SIG-M5 treated with dmso at 0.1 percent for 504 hours (cell line): Measurements from ENCODE around the gene PDIA3.
"Not testable (repeated sequence)": the region's sequence is repeated elsewhere in the genome, so short reads cannot be mapped to it uniquely, and the experiment has no call there.

Experiments
- DNase-seq: peaks from one replicate; lab custom pipeline; 2025; ENCODE audit not compliant: unreplicated experiment; lab: John Stamatoyannopoulos, UW

Gene PDIA3

DNA sequence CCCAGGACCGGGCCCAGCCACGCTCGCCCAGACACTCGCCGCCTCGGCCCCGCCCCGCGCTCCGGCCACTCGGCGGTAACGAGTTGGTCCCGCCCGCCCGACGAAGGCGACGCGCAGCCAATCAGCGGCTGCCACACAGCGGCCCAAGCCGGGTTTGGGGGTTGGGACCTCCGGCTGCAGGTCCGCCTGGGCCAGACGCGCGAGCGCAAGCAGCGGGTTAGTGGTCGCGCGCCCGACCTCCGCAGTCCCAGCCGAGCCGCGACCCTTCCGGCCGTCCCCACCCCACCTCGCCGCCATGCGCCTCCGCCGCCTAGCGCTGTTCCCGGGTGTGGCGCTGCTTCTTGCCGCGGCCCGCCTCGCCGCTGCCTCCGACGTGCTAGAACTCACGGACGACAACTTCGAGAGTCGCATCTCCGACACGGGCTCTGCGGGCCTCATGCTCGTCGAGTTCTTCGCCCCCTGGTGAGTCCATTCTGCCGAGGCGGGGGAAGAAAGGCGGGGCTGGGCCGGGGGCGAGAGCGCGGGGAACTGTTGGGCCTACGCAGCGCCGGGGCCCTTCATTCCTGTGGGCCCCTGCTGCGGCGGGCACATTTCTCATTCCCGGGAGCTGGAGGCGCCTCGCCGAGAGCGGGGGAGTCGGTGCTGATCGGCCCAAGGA lies at the start of gene PDIA3:
Gene PDIA3, plus strand, starts transcription at position 194 of the 658 bp plus-strand sequence. Its CDS starts 102 bp downstream, at position 296.
- DNase-seq: peak; percentile 67

DNA sequence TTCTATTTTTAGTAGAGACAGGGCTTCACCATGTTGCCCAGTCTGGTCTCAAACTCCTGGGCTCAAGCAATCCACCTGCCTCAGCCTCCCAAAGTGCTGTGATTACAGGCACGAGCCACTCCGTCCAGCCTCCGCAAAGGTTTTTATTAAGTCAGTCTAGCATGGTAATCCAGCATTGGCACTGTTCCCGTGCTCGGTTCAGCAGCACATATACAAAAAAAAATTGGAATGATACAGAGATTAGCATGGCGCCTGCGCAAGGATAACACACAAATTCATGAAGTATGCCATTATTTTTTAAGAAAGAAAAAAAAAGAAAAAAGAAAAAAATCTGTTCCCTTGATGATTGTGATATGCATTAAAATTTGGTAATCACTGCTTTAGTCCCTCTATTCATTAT lies 44.1 kb upstream of the PDIA3 start:
- no peak for DNase-seq

DNA sequence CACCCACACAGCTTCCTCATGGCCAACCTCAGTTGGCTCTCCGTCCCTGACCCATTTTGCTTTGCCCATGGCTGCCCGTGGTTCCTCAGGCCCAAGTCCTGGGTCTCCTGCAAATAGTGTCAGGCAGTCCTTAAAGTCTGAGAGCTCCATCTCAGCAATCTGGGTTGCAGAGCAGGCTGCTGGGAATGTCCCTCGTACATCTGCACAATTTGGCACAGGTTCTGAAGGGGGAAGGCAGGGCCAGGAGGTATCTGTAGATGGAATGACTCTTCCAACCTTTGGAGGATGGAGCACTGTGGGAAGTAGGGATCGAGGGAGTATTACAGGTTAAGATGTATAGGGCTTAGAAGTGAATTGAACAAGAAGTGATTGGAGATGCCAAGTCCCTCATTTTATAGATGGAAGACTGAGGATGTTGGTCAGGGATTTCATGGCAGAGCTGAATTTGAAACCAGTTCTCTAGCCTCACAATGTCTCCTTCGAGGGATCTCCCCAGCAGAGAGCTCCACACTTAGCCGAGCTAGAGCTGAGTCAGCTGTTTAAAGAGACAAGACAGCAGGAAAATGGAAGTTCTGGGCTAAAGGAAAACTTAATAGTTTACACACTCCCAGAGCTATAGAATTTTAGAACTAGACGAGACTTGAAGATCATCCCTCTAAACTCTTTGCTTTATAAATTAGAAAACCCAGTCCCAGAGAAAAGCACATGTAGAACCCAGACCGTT lies 43.4 kb upstream of the PDIA3 start:
- DNase-seq: no peak

DNA sequence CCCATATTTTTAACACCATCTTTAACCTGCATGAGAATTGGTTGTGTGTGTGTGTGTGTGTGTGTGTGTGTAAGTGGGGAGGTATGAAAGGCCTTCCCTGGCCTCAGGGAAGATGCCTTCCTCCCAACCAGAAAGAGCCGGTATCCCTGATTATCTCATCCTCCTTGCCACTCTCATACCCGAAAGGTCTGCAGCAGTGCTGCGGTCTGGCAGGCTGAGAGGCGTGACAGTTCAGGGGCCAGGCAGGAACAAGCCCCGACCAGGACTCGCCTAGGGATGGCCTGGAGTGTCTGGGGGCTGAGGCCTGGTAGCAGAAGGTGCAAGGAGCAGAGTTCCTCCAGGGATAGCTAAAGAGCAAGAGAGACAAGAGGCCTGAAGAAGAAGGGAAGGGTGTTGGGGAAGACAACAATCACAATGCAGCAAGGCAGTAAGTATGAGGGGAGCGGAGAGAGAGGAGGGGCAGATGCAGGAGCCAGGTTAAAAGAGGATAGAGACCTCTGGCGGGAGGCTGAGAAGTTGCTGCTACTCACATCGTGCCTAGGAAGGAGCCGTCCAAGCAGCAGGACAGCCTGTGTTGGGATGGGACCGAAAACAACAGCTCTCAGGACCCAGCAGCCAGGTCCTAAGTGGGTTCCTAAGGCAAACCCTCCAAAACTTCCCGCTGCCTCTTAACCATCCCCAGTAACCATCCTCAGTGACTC lies 35.7 kb upstream of the PDIA3 start:
- not testable (repeated sequence) for DNase-seq

DNA sequence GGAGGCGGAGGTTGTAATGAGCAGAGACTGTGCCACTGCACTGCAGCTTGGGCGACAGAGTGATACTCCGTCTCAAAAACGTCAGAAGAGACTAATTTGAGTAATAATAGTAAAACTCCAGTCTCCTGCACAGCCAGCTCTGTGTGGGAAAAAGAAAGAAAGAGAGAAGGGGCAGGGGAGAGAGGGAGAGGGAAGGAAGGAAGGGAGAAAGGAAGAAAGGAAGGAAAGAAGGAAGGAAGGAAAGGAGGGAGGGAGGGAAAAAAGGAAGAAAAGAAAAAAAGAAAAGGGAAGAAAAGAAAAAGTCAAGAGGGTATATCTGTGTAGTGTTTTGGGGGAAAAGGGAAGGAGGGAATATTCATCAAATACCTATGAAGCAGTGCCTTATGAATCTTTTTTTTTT lies 23.1 kb upstream of the PDIA3 start:
- no peak for DNase-seq

DNA sequence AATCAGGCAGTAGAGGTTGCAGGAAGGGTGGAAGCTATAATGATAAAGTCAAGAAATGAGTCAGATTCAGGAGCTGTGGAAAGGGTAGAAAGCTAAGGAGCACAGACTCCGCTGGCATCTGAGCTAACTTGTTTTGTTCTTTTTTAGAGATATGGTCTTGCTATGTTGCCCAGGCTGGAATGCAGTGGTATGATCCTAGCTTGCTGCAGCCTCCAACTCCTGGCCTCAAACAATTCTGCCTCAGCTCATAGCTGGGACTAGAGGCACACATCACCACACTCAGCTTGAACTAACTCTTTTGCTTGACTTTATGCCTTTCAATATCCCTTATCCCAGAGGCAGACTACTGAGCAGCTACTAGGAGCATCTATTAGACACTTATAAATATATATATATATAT lies 19.9 kb upstream of the PDIA3 start:
- DNase-seq: not testable (repeated sequence)

DNA sequence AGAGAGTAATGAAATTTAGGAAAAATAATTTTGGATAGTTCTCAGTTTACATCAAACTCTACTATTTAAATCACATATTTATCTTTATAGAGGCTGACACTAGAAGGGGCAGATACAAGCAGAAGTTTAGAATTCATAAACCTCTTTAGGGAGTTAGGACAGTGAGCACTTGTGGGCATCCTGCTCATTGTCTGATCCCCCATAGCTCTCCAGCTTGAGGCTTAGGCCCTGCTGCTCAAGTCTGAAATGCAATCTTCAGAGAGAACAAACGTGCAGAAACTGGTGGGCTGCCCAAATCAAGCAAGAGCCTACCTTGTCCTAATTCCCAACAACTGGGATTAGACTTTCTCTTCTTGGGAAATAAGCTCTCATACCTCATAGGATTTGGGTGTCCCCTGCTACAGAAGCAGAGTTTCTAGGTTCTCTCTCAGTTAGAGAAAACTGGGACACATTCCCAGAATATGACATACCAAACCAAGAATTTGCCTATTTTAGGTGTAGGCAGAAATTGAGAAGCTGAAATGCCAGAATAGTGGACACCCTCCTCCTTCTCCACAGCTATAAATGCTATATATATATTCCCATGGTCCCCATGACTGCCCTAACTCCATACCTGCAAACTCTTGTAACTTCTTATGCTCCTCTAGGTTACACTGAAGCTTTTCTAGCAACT lies 18.0 kb upstream of the PDIA3 start:
- not testable (repeated sequence) for DNase-seq

DNA sequence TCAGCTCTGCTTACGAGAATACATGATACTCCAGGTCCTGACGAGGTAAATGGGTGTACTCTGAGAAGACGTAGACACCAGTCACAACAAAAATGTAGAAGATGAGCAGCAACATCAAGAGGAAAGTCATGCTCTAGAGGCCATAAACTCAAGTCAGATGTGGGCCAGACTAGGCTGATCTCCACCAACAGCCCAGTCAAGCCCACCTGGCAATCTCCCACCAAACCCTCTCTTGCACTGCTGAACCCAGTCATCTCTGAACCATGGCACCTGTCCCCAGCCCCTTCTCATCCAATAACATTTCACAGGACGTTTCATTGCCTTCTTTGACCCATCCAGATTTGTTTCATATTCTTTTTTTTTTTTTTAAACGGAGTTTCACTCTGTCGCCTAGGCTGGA lies 10.8 kb upstream of the PDIA3 start:
- DNase-seq: no peak

DNA sequence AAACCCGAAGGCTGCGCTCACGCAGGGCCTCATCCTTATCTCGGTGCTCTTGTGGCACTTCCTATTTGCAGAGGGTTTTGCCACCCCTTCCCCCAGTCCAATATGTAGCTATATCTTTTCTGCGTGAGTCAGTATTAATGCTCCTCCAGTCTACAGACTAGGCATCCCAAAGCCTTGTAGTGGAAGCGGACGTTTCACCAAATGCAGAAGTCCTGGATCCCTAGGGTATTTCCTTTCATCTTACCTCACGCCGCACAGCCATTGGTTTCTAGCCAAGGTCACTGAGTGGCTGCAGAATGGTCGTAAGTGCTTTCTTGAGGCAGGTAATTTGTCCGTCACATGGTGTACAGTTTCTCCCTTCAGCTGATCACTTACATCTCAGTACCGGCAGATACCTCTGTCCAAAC lies 668 bp downstream of the PDIA3 start:
- DNase-seq: peak; percentile 44

DNA sequence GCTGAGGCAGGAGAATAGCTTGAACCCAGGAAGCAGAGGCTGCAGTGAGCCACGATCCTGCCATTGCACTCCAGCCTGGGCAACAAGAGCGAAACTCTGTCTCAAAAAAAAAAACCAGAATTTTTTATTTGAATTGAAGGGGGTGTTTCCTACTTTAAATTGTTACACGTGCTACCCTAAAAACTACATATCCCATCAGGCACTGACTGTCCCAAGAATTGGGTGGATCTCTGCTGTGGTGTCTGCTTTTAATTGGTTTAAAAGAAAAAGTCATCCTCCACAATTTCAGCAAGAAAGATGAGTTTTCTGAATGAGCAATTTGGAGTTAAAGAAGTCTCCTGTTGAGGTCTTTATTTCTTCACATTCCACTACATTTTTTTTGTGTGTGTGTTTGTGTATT lies 2.1 kb downstream of the PDIA3 start:
- DNase-seq: peak; percentile 18

DNA sequence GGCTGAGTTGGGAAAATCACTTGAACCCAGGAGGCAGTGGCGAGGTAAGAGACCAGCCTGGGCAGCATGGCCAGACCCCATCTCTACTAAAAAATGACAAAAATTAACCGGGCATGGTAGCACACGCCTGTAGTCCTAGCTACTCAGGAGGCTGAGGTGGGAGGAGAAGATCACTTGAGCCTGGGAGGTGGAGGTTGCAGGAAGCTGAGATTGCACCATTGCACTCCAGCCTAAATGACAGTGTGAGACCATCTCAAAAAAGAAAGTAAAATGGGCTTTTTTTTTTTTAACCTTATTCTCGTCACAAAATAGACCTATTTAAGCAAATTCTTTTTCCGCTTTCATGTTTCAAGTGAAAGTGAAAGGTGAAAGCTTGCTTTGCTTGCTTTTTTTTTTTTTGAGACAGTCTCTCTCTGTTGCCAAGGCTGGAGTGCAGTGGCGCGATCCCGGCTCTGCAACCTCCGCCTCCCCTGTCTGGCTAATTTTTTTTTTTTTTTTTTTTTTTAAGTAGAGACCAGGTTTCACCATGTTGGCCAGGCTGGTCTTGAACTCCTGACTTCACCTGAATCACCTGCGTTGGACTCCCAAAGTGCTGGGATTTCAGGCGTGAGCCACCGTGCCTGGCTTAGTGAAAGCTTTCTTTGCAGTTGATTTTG lies 3.6 kb downstream of the PDIA3 start:
- DNase-seq: no peak

DNA sequence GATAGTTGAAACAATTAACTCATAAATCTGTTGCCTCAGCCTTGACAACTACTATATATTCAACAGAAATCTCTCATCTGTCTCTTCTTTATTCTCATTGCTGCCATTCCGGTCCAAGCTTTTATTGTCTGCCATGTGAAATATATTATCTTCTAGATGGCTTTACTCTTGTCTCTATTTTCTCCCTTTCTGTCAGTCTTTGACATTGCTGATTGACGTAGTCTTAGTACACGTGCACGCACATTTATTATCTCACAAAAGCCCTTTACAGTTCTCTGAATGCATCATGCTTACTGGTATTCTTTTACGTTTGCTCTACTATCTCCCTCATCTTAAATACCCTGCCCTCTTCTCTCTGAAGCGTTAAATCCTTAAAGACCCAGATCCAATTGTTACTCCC lies 5.6 kb downstream of the PDIA3 start:
- DNase-seq: no peak

DNA sequence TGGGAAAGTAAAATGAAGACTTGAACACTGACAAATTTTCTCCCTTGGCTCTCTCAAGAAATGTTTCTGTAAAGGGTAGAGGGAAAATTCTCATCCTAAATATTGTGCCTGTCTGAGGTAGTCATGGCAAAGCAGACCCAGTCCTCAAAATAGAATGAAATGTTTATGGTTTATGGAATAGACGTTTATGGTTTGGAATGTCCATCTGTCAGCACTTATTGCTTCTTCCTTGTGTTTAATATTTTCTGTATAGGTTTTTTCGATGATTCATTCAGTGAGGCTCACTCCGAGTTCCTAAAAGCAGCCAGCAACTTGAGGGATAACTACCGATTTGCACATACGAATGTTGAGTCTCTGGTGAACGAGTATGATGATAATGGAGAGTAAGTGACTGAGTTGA lies 16.6 kb downstream of the PDIA3 start:
- DNase-seq: no peak

DNA sequence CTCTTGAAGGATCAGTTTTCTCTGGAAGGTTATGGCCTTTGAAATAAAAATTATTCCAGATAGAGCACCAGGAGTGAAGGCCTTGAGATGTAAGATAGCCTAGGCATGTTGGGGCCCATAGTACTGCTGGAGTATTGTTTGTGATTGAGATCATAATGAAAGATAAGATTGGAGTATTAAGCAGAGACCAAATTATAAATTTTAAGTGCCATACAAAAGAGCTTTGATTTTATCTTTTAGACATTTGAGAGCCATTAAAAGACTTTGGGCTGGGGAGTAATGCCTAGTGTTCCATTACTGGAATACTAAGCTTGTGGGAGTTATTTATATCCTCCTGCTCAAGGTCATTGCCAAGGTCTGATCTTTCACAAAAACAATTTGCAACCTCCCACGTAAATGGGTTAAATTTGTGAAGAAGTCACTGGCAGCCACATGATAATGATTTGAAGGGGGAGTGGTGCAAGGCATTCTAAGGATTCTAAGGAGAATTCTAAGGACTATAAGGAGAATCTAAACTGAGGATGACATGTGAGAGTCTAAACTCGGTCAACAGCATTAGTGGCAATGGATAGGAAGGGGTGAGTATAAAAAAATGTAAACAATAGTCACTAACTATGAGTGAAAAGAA lies 17.7 kb downstream of the PDIA3 start:
- no peak for DNase-seq

DNA sequence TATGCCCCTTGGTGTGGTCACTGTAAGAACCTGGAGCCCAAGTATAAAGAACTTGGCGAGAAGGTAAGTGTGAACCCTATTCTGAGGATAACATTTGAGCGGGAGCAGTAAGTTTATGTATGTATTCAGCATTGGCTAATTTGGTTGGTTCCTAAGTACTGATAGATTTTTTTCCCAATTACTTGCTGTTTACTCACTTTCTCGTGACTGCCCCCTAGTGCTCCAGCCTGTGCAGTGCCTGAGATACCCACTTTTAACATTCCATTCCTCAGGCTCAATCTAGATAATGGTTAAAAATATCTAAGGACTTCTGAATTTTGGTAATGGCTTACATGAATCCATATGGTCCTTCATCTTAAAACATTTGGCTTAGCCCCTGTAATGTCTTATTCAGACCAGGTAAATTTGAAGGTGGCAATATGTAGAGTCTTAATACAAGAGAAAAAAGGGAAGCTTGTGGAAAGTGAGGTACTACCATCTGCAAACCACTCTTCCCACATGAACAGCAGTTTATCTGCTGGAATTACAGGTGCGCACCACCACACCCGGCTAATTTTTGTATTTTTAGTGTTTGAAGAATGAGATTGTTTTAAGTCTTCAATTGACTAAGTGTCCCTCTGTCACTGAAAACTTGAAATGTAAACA lies 23.5 kb downstream of the PDIA3 start:
- peak; percentile 73 for DNase-seq

DNA sequence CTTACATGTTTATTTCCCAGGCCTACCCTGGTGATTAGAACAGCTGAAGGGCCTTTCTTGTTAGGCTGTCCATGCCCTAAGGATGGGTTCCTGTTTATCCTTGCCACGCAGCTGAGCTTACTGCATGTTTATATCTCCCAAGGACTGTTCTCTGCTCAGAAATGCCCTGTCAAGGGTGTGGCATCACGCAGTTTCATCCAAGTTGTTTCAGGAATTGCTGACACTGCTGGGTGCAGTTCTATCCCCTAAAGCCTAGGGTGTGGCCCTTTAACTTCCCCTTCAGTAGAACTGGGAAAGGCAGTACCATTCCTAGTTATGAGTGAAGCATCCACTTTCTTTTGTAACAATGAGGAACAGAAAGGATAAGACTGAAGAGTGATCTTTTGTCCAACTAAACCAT lies 25.6 kb downstream of the PDIA3 start:
- no peak for DNase-seq

DNA sequence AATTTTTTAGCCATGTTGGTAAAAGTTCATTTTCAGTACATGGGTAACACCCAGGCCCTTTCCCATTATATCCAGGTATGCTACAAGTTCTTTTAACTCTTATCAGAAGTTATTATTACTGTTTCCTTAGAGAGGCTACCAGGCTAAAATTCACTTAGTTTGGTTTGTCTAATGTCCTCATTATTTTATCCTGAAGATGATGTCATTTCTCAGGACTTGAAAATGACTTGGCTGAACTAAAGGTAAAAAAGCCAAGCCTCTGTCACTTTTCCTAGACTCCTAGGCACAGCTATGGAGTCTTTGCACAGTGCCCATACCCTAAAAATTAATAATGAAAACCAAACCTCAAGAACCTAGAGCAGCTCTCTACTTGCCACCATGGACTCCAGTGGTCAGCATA lies 26.4 kb downstream of the PDIA3 start:
- DNase-seq: no peak

DNA sequence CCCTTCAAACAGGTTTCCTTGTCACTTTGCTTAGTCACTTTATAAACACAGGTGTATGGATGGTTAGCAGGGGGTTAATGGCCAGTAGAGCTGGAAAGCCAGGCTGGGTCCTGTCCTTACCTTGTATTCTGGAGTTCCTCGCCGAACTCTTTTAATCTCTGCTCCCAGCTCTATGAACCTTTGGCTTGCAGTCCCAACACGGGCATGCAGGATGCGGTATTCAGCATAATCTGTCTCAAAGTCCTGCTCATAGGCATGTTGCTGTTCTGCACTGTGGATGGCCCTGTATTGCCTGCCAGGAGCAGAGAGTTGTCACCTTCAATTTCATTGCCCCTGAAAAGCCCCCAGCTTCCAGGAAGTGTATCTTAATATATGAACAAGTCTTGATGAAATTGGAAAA lies 27.8 kb downstream of the PDIA3 start:
- no peak for DNase-seq

DNA sequence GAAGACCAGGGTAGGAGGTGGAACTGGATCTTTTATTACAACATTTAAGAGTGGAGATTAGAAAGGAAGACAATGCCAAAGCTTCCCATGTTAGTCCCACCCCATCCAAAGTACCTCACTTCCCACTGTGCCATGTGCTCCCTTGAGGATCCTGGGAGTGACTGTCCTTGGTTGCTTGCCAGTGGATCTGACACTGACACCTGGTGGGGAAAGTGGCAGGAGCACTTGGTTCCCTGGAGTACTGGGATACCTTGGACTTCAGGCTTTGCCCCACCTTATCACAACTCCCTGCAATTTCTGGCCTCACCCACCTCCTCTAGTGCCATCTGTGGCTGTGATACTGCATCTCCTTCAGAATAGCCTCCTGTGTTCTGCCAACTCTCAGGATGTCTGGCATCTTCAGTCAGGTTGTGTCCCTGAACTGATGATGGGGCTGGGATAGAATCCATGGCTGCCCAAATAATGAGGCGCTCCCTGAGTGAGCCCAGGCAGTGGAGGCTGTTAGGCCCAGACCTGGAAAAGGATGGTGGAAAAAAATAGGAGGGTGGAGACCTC lies 29.2 kb downstream of the PDIA3 start:
- DNase-seq: no peak
